Activated T-cell treated with anti-CD3 and anti-CD28 coated beads for 1 hour (primary cell): ENCODE measurements around the gene C19orf25.
"Not testable (repeated sequence)": the region's sequence is repeated elsewhere in the genome, so short reads cannot be mapped to it uniquely, and the experiment has no call there.

ENCODE experiments used
- DNase-seq: peaks from one replicate; pipeline ENCODE4 v3.0.0-alpha.2; 2020; ENCODE audit warnings: low read depth

Gene C19orf25

DNA sequence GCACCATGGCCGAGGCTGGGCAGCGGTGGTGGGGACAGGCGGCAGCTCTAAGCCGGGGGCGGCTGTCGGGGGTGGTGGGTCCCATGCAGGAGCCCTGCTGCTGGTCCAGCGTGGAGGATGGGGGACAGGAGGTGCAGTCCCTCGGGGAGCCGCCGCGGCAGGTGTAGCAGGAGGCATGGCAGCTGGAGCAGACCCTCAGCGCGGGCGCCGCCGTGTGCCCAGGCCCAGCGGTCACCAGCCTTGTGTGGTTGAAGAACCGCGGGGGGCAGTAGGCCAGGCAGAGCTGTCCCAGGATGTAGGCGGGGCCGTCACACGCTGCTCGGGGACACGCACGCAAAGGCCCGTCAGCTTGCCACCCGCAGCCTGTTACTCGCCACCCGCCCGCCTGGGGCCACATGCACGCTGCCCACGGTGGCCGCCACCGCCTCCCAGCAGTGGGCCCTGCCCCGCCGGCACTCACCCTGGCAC lies 2.9 kb upstream of the C19orf25 start:
- no peak for DNase-seq

DNA sequence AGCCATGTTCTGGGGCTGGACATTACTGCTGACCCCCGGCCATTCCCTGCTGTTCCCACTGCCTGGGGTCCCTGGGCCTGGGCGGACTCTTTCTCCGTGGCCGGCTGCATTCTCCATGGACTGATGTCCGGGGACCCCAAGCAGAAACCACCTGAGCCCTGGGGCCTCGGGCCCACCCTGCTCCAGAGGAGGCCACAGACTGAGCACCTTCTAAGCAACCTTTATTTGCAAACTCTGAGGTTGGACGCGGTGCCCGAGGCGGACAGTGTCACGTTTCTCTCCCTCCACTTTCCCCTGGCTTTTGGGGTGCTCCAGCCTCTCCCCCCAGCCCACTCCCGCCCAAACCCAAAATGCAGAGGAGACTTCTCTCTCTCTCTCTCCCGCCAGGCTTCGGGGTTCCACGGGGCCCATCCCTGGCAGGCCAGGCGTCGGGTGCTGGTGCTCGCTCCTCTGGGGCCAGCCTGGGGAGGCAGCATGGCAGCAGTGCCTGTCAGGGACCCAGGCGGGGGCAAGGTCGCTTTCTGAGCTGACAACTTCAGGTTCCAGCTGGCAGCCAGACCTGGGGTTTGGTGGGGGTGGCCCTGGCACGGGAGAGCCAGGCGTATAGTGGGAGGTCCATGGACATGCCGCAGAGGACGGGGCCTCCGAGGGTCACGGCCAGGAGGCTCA lies 2.3 kb upstream of the C19orf25 start:
- no peak for DNase-seq

DNA sequence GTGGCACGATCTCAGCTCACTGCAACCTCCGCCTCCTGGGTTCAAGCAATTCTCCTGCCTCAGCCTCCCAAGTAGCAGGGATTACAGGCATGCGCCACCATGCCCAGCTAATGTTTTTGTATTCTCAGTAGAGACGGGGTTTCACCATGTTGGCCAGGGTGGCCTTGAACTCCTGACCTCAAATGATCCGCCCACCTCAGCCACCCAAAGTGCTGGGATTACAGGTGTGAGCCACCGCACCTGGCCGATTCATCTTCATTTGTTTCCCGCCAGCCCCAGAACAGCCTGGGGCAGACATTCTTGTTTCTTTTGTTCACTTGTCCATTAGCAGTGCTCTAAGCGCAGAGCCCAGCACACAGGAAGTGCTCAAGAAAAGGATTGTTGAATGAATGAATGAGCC lies 2.0 kb downstream of the C19orf25 start:
- not testable (repeated sequence) for DNase-seq

DNA sequence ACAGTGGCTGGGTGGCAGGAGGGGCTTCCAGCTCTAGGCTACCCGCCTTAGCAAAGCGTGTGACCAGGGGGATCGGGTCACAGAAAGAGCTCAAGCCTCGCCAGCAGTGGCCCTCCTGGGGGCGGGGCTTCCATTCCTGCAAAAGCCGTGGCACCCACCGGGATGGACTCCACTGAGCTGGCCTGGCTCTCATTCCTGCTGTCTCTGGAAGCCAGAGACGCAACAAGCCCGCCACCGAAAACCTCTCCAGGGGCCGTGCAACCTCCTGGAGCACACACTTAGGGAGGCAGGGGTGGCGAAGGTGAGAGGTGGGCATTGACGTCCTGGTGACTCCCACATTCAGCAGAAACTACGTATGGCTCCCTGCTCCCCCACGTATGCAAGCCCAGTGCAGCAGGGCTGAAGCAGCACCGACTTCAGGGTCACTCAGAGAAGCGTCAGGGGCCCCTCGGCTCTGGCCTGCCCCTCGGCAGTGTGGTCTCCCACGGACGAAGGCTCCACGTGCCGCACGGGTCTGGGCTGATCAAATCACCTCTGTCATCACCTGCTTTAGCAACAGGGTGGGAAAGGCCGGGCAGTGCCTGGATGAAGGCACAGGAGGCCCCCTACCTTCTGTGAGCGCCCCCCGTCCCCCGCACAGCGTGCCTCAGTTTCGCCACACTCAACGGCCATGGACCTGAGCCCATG lies 3.1 kb downstream of the C19orf25 start:
- no peak for DNase-seq

DNA sequence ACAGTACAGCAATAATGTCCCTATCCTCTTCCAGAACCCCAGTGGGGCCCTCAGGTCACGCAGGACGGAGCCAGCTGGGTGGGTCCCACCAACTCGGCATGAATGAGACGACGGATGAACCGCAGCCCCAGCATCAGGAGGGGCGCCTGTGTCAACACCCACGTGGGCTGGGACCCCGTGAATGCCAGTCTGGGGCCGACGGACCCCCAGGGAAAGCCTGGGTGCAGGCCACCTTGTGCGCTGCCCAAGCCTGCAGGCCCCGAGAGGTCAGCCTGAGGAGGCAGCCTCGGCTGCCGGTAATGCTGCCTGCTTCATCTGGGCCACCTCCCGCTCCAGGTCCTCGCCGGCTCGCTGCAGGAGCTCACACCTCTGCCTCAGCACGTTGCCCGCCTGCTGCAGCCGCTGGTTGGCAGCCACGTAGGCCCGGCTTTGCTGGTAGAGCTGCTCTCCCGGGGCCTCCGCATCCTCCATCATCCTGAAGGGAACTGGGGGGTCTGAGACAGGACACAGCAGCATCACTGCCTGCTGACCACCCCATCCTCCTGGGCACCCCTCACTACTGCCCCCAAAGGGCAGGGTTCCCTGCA lies 4.2 kb downstream of the C19orf25 start:
- no peak for DNase-seq

DNA sequence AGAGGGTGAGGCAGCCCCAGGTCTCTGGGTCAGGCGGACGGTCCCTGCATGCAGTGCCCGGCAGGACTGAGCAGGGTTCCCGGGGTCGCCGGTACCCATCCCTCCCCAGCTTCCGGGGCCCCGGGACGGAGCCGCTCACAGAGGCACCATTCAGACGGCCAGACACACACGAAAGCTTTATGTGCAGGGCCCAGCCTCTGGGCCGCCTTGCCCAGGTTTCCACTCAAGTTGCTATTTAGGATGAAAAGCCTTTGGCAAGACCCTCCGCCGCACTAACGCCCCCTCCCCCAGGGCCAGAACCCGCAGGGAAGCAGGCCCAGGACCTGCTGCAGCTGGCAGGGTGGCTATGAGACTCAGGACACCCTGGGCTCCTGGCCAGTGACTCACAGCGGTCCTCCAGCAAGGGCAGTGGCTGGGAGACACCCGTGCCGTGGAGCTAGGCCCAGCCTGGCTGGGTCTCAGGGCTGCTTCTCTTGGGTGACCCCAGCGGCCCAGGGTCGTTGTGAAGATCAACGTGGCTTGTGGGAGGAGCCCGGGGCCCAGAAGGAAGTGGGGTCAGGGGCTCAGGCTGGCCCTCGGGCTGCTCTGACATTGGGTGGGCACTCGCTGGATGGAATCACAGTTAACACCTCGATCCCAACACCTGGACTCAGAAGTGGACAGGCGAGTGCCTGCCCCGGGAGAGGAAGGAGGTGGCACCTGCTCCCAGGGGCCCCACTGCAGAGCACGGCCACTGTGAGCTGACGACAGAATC lies 4.8 kb downstream of the C19orf25 start:
- DNase-seq: no peak

DNA sequence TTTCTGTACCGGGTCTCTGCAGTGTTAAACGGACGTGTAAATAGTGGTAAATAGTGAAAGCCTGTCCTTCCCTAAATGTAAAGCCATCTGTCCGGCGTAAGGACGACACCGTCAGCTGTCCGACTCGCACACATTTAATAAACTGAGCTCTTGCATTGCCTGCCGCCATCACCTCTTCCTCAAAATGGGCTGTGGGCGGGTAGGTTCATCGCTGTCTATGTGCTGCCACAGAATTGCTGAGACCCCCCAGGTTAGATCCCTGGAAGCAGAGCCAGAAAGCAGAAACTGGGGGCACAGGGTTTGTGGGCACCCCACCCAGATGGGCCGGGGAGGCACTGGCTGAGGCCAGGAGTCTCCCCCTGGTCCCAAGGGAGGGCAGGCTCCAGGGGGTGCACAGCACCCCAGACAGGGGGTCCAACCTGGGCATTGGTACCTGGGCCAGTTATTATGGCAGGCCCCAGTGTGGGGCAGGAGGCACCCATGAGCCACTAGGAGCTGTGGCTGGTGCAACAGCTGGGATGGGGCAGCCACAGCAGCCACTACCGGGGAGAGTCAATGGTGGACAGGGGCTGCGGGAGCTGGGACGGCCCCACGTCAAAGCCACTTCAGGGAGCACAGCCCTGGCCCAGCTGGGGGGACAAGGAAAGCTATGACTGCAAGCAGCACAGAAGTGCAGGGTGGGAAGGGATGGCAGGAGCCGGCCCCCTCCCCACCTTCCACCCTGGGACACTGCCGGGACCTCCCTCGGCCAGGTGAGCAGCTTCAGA lies 5.7 kb downstream of the C19orf25 start:
- DNase-seq: no peak

DNA sequence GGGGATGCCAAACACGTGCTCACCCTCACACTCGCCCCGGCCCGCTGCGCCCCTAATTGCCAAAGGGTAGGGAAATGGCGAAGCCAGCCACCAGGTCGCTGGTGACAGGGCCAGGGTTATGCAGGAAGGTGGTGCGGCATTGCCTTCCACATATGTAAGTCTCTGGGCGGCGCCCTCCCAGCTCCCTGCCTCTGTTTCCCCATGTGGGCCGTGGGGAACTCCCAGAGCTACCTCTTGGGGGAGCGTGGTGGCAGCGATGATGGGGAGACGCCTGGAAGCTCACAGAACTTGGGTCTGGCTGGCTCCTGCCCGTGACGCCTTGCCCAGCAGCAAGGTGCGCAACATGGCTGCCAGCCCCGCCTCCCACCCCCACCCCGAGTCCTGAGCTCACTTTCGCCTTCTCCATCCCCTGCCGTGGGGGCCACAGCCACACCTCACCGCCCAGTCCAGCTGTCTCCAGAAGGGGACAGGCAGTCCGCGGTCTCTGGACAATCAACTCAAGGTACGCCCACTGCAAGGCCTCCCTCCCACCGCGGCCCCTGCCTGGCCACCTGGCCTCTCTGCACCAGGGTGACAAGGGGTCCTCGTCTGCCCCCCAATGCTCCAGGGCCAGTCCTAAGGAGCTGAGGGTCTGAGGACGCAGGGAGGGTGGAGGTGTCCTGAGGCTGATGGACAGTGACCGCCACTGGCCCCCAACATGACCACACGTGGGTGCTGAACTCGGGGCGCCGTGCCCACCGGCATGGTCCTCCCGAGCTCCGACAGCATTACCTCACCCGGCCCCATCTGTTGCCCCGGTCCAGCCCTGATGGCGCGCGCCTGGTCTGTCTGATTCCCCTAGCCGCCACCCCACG lies 6.6 kb downstream of the C19orf25 start:
- no peak for DNase-seq

DNA sequence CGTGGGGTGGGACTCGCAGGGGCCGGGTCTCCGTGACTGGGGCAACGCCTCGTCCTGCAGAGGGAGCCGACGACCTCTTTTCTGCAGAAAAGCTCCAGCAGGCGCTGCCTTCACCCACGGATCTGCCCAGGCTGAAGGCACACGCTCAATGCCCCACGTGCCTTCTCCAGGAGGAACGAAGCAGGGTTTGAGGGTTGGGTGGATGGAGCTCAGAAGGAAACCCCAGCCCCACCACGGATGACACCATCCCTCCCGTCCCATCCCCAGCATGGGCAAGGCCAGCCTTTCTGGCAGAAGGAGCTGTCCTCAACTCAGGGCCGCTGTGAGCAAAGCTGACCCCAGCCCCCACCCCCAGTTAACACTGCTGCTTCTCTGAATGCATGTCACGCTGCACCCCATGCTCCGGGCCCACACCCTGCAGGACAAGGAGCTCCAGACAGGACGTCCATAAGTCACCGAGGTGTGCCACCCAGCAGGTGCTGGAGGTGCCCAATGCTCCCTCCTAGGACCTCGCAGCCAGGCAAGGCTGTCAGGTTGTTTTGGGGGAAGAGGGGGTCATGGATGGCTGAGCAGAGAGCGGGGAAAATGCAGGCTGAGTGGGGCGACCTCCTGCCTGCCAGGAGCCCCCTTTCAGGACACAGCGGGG lies 7.4 kb downstream of the C19orf25 start:
- DNase-seq: no peak

DNA sequence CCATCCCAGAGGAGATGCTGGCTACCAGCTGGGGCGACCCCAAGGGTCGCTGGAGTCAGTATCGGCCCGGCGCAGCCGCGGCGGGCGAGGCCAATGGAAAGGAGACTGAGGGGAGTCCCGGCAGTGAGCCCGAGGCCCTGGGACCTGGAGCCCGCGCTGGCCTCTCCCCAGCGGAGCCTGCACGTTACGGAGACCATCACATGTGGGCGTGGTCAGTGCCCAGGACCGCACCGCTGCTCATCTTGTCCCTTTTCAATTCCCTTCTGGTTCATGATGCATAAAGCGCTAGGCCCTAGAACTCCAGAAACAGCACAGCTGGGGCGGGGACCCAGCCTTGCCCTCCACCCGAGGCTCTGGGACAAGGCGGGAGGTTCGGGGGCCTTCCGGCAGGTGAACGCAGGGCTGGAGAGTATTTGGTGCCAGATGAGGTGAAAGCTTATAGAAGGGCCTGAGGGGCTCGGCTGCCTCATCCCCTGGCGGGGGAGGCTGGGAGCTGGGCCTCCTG lies 8.0 kb downstream of the C19orf25 start:
- no peak for DNase-seq

DNA sequence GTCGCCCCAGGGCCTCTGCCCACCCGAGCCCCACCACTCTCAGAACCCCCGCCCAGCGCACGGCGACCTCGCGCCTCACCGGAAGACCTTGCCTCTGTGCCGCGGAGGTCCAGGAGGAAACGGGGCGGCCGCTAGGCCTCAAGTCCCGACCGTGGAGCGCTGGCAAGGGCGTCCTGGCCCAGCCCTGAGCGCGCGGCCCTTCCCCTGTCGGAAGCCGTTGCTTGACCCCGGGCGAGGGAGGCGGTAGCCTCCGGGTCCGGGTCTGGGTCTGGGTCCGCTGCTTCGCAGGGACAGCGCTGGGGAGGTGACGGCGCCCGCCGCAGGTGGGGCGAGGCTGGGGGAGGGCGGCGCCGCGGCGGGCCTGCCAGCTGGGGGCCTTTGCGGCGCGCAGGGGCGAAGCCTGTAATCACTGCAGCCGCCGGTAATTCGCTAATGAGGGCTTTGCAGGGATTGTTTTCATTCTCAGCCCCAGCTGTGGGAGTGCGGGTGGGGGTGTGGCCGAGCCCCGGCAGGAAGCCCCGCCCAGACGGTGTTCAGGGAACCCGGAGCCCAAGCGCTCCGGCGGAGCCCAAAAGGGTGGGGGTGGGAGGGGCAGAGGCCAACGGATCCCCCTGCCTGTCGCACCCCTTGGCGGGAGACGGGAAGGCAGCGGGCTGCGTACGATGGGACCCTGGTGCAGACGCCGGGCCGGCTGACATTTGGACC lies 8.6 kb downstream of the C19orf25 start:
- DNase-seq: peak; percentile 63

DNA sequence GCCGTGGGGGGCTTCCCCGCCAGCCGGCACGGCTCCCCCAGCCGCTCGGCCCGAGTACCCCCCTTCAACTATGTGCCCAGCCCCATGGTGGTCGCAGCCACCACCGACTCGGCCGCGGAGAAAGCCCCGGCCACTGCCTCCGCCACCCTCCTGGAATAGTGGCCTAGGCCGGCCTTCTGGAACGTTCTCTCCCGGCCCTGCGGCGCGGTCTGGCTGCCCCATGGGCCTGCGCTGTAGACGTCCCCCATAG lies 9.0 kb downstream of the C19orf25 start:
- no peak for DNase-seq

DNA sequence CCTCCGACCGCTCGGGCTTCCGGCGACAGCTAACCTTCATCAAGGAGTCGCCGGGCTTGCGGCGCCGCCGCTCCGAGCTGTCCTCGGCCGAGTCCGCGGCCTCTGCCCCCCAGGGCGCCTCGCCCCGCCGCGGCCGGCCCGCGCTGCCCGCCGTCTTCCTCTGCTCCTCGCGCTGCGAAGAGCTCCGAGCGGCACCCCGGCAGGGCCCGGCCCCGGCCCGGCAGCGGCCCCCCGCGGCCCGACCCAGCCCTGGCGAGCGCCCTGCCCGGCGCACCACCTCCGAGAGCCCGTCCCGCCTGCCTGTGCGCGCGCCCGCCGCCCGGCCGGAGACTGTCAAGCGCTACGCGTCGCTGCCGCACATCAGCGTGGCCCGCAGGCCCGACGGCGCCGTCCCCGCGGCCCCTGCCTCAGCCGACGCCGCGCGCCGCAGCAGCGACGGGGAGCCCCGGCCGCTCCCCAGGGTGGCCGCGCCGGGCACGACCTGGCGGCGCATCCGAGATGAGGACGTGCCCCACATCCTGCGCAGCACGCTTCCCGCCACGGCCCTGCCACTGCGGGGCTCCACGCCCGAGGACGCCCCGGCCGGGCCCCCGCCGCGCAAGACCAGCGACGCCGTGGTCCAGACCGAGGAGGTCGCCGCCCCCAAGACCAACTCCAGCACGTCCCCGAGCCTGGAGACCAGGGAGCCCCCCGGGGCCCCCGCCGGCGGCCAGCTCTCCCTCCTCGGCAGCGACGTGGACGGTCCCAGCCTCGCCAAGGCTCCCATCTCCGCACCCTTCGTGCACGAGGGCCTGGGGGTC lies 9.6 kb downstream of the C19orf25 start:
- DNase-seq: no peak

DNA sequence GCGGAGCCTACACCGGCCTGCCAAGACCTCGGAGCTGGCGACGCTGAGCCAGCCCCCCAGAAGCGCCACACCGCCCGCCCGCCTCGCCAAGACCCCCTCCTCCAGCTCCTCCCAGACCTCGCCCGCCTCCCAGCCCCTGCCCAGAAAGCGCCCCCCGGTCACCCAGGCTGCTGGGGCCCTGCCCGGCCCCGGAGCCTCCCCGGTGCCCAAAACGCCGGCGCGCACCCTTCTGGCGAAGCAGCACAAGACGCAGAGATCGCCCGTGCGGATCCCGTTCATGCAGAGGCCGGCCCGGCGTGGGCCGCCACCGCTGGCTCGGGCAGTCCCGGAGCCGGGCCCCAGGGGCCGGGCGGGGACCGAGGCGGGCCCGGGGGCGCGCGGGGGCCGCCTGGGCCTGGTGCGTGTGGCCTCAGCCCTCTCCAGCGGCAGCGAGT lies 10.2 kb downstream of the C19orf25 start:
- no peak for DNase-seq

DNA sequence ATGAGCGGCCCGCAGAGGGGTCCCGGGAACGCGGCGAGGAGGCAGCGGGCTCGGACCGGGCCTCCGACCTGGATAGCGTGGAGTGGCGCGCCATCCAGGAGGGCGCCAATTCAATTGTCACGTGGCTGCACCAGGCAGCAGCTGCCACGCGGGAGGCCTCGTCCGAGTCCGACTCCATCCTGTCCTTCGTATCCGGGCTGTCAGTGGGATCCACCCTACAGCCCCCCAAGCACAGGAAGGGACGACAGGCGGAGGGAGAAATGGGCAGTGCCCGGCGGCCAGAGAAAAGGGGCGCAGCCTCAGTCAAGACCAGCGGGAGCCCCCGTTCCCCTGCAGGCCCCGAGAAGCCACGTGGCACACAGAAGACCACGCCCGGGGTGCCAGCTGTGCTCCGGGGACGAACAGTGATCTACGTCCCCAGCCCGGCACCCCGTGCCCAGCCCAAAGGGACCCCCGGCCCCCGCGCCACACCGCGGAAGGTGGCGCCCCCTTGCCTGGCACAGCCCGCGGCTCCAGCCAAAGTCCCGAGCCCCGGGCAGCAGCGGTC lies 10.7 kb downstream of the C19orf25 start:
- no peak for DNase-seq

DNA sequence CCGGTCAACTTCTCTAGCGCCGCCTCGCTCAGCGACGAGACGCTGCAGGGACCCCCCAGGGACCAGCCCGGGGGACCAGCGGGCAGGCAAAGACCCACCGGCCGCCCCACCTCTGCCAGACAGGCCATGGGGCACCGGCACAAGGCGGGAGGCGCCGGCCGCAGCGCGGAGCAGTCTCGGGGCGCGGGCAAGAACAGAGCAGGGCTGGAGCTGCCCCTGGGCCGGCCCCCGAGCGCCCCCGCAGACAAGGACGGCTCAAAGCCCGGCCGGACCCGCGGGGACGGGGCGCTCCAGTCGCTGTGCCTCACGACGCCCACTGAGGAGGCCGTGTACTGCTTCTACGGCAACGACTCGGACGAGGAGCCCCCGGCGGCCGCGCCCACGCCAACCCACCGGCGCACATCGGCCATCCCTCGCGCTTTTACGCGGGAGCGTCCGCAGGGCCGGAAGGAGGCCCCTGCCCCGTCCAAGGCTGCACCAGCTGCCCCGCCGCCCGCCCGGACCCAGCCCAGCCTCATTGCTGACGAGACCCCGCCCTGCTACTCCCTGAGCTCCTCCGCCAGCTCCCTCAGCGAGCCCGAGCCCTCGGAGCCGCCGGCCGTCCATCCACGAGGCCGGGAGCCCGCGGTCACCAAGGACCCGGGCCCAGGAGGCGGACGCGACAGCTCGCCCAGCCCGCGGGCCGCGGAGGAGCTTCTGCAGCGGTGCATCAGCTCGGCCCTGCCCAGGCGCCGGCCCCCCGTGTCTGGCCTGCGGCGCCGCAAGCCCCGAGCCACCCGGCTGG lies 11.3 kb downstream of the C19orf25 start:
- no peak for DNase-seq

DNA sequence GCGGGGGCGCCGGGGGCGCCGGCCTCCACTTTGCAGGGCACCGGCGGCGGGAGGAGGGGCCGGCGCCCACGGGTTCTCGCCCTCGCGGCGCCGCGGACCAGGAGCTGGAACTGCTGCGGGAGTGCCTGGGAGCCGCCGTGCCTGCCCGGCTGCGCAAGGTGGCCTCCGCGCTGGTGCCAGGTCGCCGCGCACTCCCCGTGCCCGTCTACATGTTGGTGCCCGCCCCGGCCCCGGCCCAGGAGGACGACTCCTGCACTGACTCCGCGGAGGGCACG lies 11.9 kb downstream of the C19orf25 start:
- no peak for DNase-seq
